Nephron progenitor cell (in vitro differentiated cells): ENCODE measurements around the gene UQCC3.

Source experiments
- DNase-seq: peaks from one replicate; pipeline ENCODE4 v3.0.0; 2021
- H3K27ac Mint-ChIP-seq: 2 replicates; pipeline ENCODE4 v1.8.0; 2021; ENCODE audit warnings: mild to moderate bottlenecking, moderate library complexity, mixed read lengths
- H3K27me3 Mint-ChIP-seq: 2 replicates; pipeline ENCODE4 v1.8.0; 2021; ENCODE audit warnings: mild to moderate bottlenecking, low read depth, mixed read lengths; ENCODE audit not compliant: poor library complexity
- H3K36me3 Mint-ChIP-seq: 2 replicates; pipeline ENCODE4 v1.8.0; 2021; ENCODE audit warnings: low read depth, mixed read lengths
- H3K4me1 Mint-ChIP-seq: 2 replicates; pipeline ENCODE4 v1.8.0; 2021; ENCODE audit warnings: mixed read lengths
- H3K4me3 Mint-ChIP-seq: 2 replicates; pipeline ENCODE4 v1.8.0; 2021; ENCODE audit warnings: mild to moderate bottlenecking, moderate library complexity, mixed read lengths
- H3K9me3 Mint-ChIP-seq: 2 replicates; pipeline ENCODE4 v1.8.0; 2021; ENCODE audit warnings: mild to moderate bottlenecking, moderate library complexity, mixed read lengths
- CTCF ChIP-seq: fragments of 200-600 bp; sonication (generic); IDR thresholded peaks from 2 replicates; pipeline ENCODE4 v1.5.0; 2021; ENCODE audit warnings: antibody characterized with exemption

The UQCC3 gene

GRCh38 chr11:62705413-62705812 is 33.9 kb downstream of the UQCC3 start:
- Mint-ChIP-seq H3K9me3 (no peaks in the 10 kb centered on the region), H3K4me1 (peaks cover 48% of the 10 kb centered on the region), H3K27me3 (no peaks in the 10 kb centered on the region), H3K27ac (peak overlapping the region; percentile 91), H3K4me3 (peak overlapping the region; percentile 89), H3K36me3 (peaks cover 25% of the 10 kb centered on the region)
- no peak for TF ChIP-seq CTCF
- DNase-seq = no peak

- DNase-seq = peak; percentile 98
- H3K36me3 Mint-ChIP-seq = peaks cover 28% of the 10 kb centered on the region
- H3K9me3 Mint-ChIP-seq = no peaks in the 10 kb centered on the region
- H3K27me3 Mint-ChIP-seq = no peaks in the 10 kb centered on the region
- H3K4me1 Mint-ChIP-seq = peaks cover 48% of the 10 kb centered on the region
- no peak for TF ChIP-seq CTCF
- peak overlapping the region; percentile 98 for H3K27ac Mint-ChIP-seq
- H3K4me3 Mint-ChIP-seq = peak overlapping the region; percentile 89
Observed at GRCh38 chr11:62705880-62706849, 34.7 kb downstream of the UQCC3 start.

GRCh38 chr11:62706850-62707247 is 35.4 kb downstream of the UQCC3 start:
- Mint-ChIP-seq H3K4me3 (peak overlapping the region; percentile 89), H3K4me1 (peaks cover 48% of the 10 kb centered on the region), H3K27ac (peak overlapping the region; percentile 98), H3K36me3 (peaks cover 26% of the 10 kb centered on the region), H3K27me3 (no peaks in the 10 kb centered on the region), H3K9me3 (no peaks in the 10 kb centered on the region)
- no peak for TF ChIP-seq CTCF
- no peak for DNase-seq

GRCh38 chr11:62707277-62707861 is 35.9 kb downstream of the UQCC3 start, which contains the start of the genes BSCL2 and GNG3:
Gene BSCL2, minus strand, starts transcription at chr11:62707424. Its CDS starts 229 bp downstream, at chr11:62707195.
Gene GNG3, plus strand, starts transcription at chr11:62707676. Its CDS starts 620 bp downstream, at chr11:62708296.
- DNase-seq = peak; percentile 91
- peak within 1 kb of the TSS; percentile 89 for H3K4me3 Mint-ChIP-seq
- H3K9me3 Mint-ChIP-seq = no peaks in the 10 kb centered on the region
- H3K36me3 Mint-ChIP-seq = peaks cover 26% of the 10 kb centered on the region
- H3K27ac Mint-ChIP-seq = peak within 1 kb of the TSS; percentile 98
- no peak for TF ChIP-seq CTCF
- no peaks in the 10 kb centered on the region for H3K27me3 Mint-ChIP-seq
- peaks cover 52% of the 10 kb centered on the region for H3K4me1 Mint-ChIP-seq

GRCh38 chr11:62708392-62708791 is 36.9 kb downstream of the UQCC3 start:
- Mint-ChIP-seq H3K4me1 (peaks cover 62% of the 10 kb centered on the region), H3K4me3 (peak overlapping the region; percentile 89), H3K9me3 (no peaks in the 10 kb centered on the region), H3K36me3 (peaks cover 32% of the 10 kb centered on the region), H3K27me3 (no peaks in the 10 kb centered on the region), H3K27ac (no peak overlapping the region)
- no peak for TF ChIP-seq CTCF
- DNase-seq = no peak
